Brain microvascular endothelial cell (primary cell): ENCODE results near the gene OR2A7.
"Not testable (repeated sequence)": the region's sequence is repeated elsewhere in the genome, so short reads cannot be mapped to it uniquely, and the experiment has no call there.

Experiments used
- DNase-seq: peaks from one replicate; pipeline ENCODE4 v3.0.0-alpha.2; 2020
- H3K27ac ChIP-seq: fragments of 250-450 bp; sonication (Bioruptor Pico); 2 replicates; pipeline ENCODE4 v1.5.1; 2020; ENCODE audit warnings: mild to moderate bottlenecking, moderate library complexity
- H3K27me3 ChIP-seq: fragments of 250-450 bp; sonication (Bioruptor Pico); replicated peaks from 2 replicates; pipeline ENCODE4 v1.5.1; 2020; ENCODE audit warnings: mild to moderate bottlenecking
- H3K36me3 ChIP-seq: fragments of 250-450 bp; sonication (Bioruptor Pico); replicated peaks from 2 replicates; pipeline ENCODE4 v1.5.1; 2020; ENCODE audit warnings: mild to moderate bottlenecking
- H3K4me3 ChIP-seq: 2 replicates; pipeline ENCODE4 v1.5.1; 2011; ENCODE audit warnings: low read depth, mild to moderate bottlenecking, control low read depth, low read length, moderate library complexity
- in situ Hi-C: cut with HindIII; loops from 2 replicates; pipeline ENCODE4 v1.10.0; 2017; ENCODE audit warnings: low sequenced_read_pairs, low pct_ligation_motif_present
- TF ChIP-seq, protein P1 (sequence below): IDR thresholded peaks from 2 replicates; pipeline ENCODE4 v1.5.1; 2011; ENCODE audit warnings: low read depth, mild to moderate bottlenecking, moderate library complexity, low read length, control low read depth, inconsistent platforms; ENCODE audit errors: missing control alignments

The OR2A7 gene

GRCh38 chr7:144280010-144280409, 15.4 kb upstream of the OR2A7 start:
- DNase-seq, in situ Hi-C loops, H3K27ac ChIP-seq, H3K4me3 ChIP-seq, H3K36me3 ChIP-seq, H3K27me3 ChIP-seq: not testable (repeated sequence)

- H3K4me3 ChIP-seq, in situ Hi-C loops, H3K36me3 ChIP-seq, H3K27ac ChIP-seq, DNase-seq, H3K27me3 ChIP-seq: not testable (repeated sequence)
These were observed 10.7 kb upstream of the OR2A7 start for GRCh38 chr7:144275281-144275680.

DNA sequence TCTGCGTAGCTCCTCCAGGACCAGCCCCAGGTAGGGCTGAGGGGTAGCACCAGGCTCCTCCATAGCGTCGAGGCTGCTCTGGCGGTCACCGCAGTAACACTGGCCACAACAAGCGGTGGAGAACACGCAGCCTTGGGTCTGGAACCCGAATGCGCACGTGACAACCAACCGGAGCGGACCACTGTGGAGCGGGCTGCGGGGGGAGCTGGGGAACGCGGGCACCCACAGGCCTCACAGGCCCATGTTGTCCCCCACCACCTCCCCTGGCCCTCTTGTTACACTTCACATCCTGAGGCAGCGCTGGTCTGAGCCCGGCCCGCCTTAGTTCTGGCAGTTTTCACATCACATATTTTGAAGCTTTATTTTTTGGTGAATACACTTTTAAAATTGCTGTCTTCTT, 4.6 kb upstream of the OR2A7 start, which contains the start of gene CTAGE8:
CTAGE8 (minus strand) TSS at position 101 of the 400 bp plus-strand sequence; CDS start at position 63, 38 bp downstream.
- H3K4me3 ChIP-seq, DNase-seq, H3K36me3 ChIP-seq, in situ Hi-C loops, H3K27me3 ChIP-seq, H3K27ac ChIP-seq: not testable (repeated sequence)

DNA sequence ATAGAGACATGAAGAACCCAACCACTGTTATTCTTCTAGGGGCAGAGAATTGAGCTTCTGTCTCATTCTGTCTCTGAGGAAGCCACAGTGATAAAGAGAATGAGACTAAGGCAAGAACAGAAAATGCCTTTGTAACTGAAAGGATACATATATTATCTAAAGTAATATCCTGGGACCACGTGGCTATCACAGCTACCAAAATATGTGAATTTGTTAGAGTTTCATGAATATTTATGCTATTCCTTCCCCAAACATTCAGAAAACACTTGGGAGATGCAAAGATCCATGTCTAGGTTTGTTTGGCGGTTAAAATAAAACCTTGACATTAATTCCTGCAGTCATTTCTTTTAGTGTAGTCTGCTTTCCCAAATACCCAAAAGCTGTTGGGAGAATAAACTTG, 2.5 kb downstream of the OR2A7 start:
- in situ Hi-C loops, result not testable (repeated sequence)

GRCh38 chr7:144259067-144259466, 5.5 kb downstream of the OR2A7 start:
- H3K4me3 ChIP-seq, H3K36me3 ChIP-seq, H3K27ac ChIP-seq, H3K27me3 ChIP-seq, DNase-seq, in situ Hi-C loops: not testable (repeated sequence)

More for the DNA sequence above, 2.5 kb downstream of the OR2A7 start:
- not testable (repeated sequence) for H3K4me3 ChIP-seq, H3K27me3 ChIP-seq, H3K27ac ChIP-seq, H3K36me3 ChIP-seq, DNase-seq

GRCh38 chr7:144256112-144256511, 8.5 kb downstream of the OR2A7 start:
- Histone ChIP-seq H3K27ac (no peak overlapping the region), H3K4me3 (no peak overlapping the region), H3K27me3 (no peaks in the 10 kb centered on the region), H3K36me3 (no peaks in the 10 kb centered on the region)
- in situ Hi-C loops, result no loop called here
- TF ChIP-seq, protein P1, sequence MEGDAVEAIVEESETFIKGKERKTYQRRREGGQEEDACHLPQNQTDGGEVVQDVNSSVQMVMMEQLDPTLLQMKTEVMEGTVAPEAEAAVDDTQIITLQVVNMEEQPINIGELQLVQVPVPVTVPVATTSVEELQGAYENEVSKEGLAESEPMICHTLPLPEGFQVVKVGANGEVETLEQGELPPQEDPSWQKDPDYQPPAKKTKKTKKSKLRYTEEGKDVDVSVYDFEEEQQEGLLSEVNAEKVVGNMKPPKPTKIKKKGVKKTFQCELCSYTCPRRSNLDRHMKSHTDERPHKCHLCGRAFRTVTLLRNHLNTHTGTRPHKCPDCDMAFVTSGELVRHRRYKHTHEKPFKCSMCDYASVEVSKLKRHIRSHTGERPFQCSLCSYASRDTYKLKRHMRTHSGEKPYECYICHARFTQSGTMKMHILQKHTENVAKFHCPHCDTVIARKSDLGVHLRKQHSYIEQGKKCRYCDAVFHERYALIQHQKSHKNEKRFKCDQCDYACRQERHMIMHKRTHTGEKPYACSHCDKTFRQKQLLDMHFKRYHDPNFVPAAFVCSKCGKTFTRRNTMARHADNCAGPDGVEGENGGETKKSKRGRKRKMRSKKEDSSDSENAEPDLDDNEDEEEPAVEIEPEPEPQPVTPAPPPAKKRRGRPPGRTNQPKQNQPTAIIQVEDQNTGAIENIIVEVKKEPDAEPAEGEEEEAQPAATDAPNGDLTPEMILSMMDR, result no peak
- DNase-seq, result no peak

GRCh38 chr7:144255471-144255897, 9.1 kb downstream of the OR2A7 start:
- H3K27ac ChIP-seq, result no peak overlapping the region
- TF ChIP-seq, protein P1, result no peak
- no peak for DNase-seq
- in situ Hi-C loops, result no loop called here
- no peaks in the 10 kb centered on the region for H3K36me3 ChIP-seq
- no peak overlapping the region for H3K4me3 ChIP-seq
- H3K27me3 ChIP-seq, result no peaks in the 10 kb centered on the region

- DNase-seq, in situ Hi-C loops, H3K4me3 ChIP-seq, H3K27ac ChIP-seq, H3K27me3 ChIP-seq, H3K36me3 ChIP-seq: not testable (repeated sequence)
These were observed 12.3 kb downstream of the OR2A7 start for GRCh38 chr7:144252307-144252706.

- H3K27ac ChIP-seq, DNase-seq, H3K27me3 ChIP-seq, in situ Hi-C loops, H3K4me3 ChIP-seq, H3K36me3 ChIP-seq: not testable (repeated sequence)
These were observed 16.8 kb downstream of the OR2A7 start for GRCh38 chr7:144247674-144248330.

- DNase-seq, in situ Hi-C loops, H3K36me3 ChIP-seq, H3K4me3 ChIP-seq, H3K27ac ChIP-seq, H3K27me3 ChIP-seq: not testable (repeated sequence)
These were observed 17.6 kb downstream of the OR2A7 start for GRCh38 chr7:144246967-144247366.

DNA sequence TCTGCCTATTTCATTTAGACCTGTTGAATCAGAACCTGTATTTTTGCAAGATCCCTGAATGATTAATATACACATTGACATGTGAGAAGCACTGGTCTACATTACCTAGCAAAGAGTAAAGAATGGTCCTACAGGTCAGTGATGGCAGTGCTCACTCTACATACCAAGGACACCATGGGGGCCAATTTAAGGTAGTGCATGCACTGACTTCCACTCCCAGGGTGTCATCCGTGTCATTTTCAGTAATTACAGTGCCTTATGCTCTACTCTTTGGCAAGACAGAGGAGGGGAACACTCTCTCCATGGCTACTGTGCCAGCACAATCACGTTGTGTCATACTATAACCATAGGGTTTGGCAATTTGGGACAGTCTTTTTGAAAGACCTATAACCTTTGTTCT, 19.2 kb downstream of the OR2A7 start:
- DNase-seq, in situ Hi-C loops, H3K36me3 ChIP-seq, H3K4me3 ChIP-seq, H3K27me3 ChIP-seq, H3K27ac ChIP-seq: not testable (repeated sequence)

DNA sequence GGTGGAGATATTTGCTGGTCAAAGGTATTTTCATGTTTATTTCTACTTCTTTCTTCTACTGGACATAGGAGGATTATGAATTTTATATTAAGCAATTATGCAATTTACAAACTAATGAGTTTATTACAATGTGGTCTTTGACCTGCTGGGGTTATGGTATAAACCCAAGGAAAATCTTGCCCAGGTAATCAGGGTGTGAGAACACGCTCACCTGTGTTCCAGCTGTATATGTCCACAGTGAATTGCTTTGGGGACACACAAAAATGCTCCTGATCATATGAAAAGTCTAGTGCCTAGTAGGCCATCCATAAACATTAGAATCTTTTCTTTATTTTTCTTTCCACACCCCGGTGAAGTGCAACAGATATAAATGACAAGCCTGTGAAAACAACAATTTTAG, 25.2 kb downstream of the OR2A7 start, which contains the start of gene OR2A42:
OR2A42 (minus strand) TSS at position 241 of the 400 bp plus-strand sequence. CDS start 6,762 bp downstream, outside the sequence.
- H3K36me3 ChIP-seq, H3K4me3 ChIP-seq, in situ Hi-C loops, DNase-seq, H3K27me3 ChIP-seq, H3K27ac ChIP-seq: not testable (repeated sequence)

DNA sequence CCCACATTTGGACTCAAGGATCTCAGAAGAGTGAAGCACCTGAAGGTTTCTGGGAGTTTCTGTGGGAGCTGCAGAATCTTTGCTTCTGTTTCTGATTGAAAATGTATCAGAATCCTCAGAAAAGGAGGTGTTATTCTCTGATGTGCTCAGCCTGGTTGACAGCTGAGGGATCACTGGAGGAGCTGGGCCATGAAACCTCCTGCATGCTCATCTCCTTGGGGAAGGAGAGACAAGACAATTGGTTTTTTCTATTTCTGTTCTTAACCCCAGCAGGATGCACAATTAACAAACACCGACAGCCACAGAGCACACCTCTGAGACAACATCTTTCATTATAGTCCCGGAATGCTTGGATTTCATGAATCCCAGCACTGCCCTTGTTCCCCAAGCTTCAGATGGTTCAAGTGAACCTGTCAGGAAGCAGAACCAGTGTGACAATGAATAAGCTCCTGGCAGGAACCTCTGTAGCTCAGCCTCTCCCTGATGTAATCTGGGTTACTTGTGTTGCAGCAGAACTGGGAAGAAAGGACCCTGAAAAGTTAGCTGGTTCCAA, 26.0 kb downstream of the OR2A7 start:
- DNase-seq, result not testable (repeated sequence)

More for the DNA sequence above, 26.0 kb downstream of the OR2A7 start:
- H3K36me3 ChIP-seq, H3K4me3 ChIP-seq, H3K27me3 ChIP-seq, in situ Hi-C loops, H3K27ac ChIP-seq: not testable (repeated sequence)
